HCT116 (cell line): ENCODE data around the gene DEFB115. TPM values are rescaled to one million over a fixed set of nuclear protein-coding genes. Genes with fewer than 3 reads are reported as not detected.
"Not testable (repeated sequence)": the region's sequence is repeated elsewhere in the genome, so short reads cannot be mapped to it uniquely, and the experiment has no call there.

Experiments
- ATAC-seq: fragments of 200-7000 bp; cut with Tn5 transposase; 2 replicates; pipeline ENCODE4 v1.9.1; 2020; ENCODE audit warnings: mild to moderate bottlenecking, moderate library complexity
- BruUV-seq: library from RNA; stranded (reverse); fragments of 400-500 nt; replicated peaks from 2 replicates; lab custom pipeline; 2021; lab: Mats Ljungman, UMichigan
- CTCF ChIA-PET: fragments of 300-600 bp; sonication (Branson Sonifier 250); formaldehyde crosslinking; loops from one replicate; lab custom pipeline; 2021; ENCODE audit warnings: antibody characterized with exemption; lab: Charles Lee
- POLR2A ChIA-PET: fragments of 300-600, 350-600 bp; sonication (Branson Sonifier 250); formaldehyde crosslinking; loops from one replicate; lab custom pipeline; 2021; ENCODE audit warnings: antibody characterized with exemption; lab: Charles Lee
- RAD21 ChIA-PET, 2 experiments: fragments of 300-600 bp; sonication (Branson Sonifier 250); formaldehyde crosslinking; loops; one replicate each; lab custom pipeline; 2023; ENCODE audit warnings: low total read pairs in 2 of 2; ENCODE audit not compliant: uncharacterized antibody in 2 of 2, unreplicated experiment in 2 of 2, low non-redundant PET in 1 of 2; lab: Charles Lee
- DNase-seq: peaks from one replicate; pipeline ENCODE4 v3.0.0-alpha.2; 2010; ENCODE audit warnings: low read depth, low spot score
- H2AFZ ChIP-seq: fragments of 200-600 bp; shearing (Covaris generic), sonication (generic); 2 replicates; pipeline ENCODE4 v1.6.1; 2017; ENCODE audit warnings: low read depth, mixed run types, mixed read lengths, antibody characterized with exemption, low read length; ENCODE audit not compliant: poor library complexity, severe bottlenecking
- H3K27ac ChIP-seq: 2 replicates; pipeline ENCODE4 v1.5.1; 2012; ENCODE audit warnings: low read depth, low read length
- H3K27me3 ChIP-seq: fragments of 200-600 bp; sonication (generic); 2 replicates; pipeline ENCODE4 v1.6.1; 2016; ENCODE audit warnings: mixed run types, low read length, mixed read lengths; ENCODE audit not compliant: insufficient read depth
- H3K36me3 ChIP-seq, 2 experiments: fragments of 200-500 bp in 1 of 2; fragments of 200-600 bp in 1 of 2; sonication (Bioruptor generic) in 1 of 2; sonication (generic) in 1 of 2; 2 replicates each; pipeline versions ENCODE4 v1.5.1 to v1.6.1; 2014 to 2016; ENCODE audit warnings: low read length in 2 of 2, inconsistent platforms in 1 of 2, mixed read lengths in 1 of 2, mixed run types in 1 of 2; ENCODE audit not compliant: insufficient read depth in 2 of 2, control insufficient read depth in 1 of 2
- H3K4me1 ChIP-seq, 2 experiments: fragments of 200-600 bp in 1 of 2; sonication (generic) in 1 of 2; 2 replicates each; pipeline versions ENCODE4 v1.5.1 to v1.6.1; 2012 to 2017; ENCODE audit warnings: low read length in 2 of 2, inconsistent platforms in 1 of 2, mild to moderate bottlenecking in 1 of 2, mixed read lengths in 1 of 2, mixed run types in 1 of 2, moderate library complexity in 1 of 2; ENCODE audit not compliant: insufficient read depth in 2 of 2, control insufficient read depth in 1 of 2
- H3K4me2 ChIP-seq: fragments of 200-600 bp; sonication (generic); 2 replicates; pipeline ENCODE4 v1.6.1; 2017; ENCODE audit warnings: mixed run types, low read length, mixed read lengths
- H3K4me3 ChIP-seq, 2 experiments: fragments of 200-600 bp in 1 of 2; sonication (generic) in 1 of 2; replicated peaks in 1 of 2; 2 replicates each; pipeline ENCODE4 v1.5.1; 2011 to 2016; ENCODE audit warnings: low read length in 2 of 2, control low read depth in 1 of 2, low read depth in 1 of 2, mild to moderate bottlenecking in 1 of 2, mixed read lengths in 1 of 2, mixed run types in 1 of 2
- H3K79me2 ChIP-seq: fragments of 200-600 bp; sonication (generic); 2 replicates; pipeline ENCODE4 v1.6.1; 2017; ENCODE audit warnings: mild to moderate bottlenecking, mixed run types, low read length, moderate library complexity, mixed read lengths; ENCODE audit not compliant: insufficient read depth
- H3K9ac ChIP-seq: fragments of 200-600 bp; sonication (generic); 2 replicates; pipeline ENCODE4 v1.6.1; 2016; ENCODE audit warnings: low read length, mixed read lengths
- H3K9me2 ChIP-seq: fragments of 200-600 bp; sonication (generic), shearing (Covaris generic); 2 replicates; pipeline ENCODE4 v1.6.1; 2017; ENCODE audit warnings: mixed run types, mild to moderate bottlenecking, moderate library complexity; ENCODE audit not compliant: insufficient read depth
- H3K9me3 ChIP-seq, 2 experiments: fragments of 200-500 bp in 1 of 2; fragments of 200-600 bp in 1 of 2; sonication (Bioruptor generic) in 1 of 2; sonication (generic) in 1 of 2; 2 replicates each; pipeline ENCODE4 v1.6.1; 2014 to 2017; ENCODE audit warnings: low read length in 2 of 2, mixed read lengths in 2 of 2, inconsistent platforms in 1 of 2, low read depth in 1 of 2, mild to moderate bottlenecking in 1 of 2, mixed run types in 1 of 2, moderate library complexity in 1 of 2; ENCODE audit not compliant: control insufficient read depth in 1 of 2, insufficient read depth in 1 of 2
- H4K20me1 ChIP-seq: fragments of 200-600 bp; sonication (generic), shearing (Covaris generic); 2 replicates; pipeline ENCODE4 v1.6.1; 2017; ENCODE audit warnings: mixed run types, mild to moderate bottlenecking, moderate library complexity; ENCODE audit not compliant: insufficient read depth
- CBX3 ChIP-seq: IDR thresholded peaks from 2 replicates; pipeline ENCODE4 v1.6.1; 2012; ENCODE audit warnings: low read depth
- EZH2 ChIP-seq: fragments of 200-600 bp; sonication (generic); IDR thresholded peaks from 2 replicates; pipeline ENCODE4 v1.6.1; 2017; ENCODE audit warnings: antibody characterized with exemption, mixed run types
- JUND ChIP-seq: IDR thresholded peaks from 2 replicates; pipeline ENCODE4 v1.6.1; 2012
- MAX ChIP-seq: IDR thresholded peaks from 2 replicates; pipeline ENCODE4 v1.6.1; 2012
- SRF ChIP-seq: IDR thresholded peaks from 2 replicates; pipeline ENCODE4 v1.6.1; 2012; ENCODE audit warnings: low read depth
- TCF7L2 ChIP-seq: IDR thresholded peaks from 2 replicates; pipeline ENCODE4 v1.7.0; 2011; ENCODE audit warnings: borderline replicate concordance, inconsistent platforms; ENCODE audit not compliant: insufficient read depth, insufficient read length; ENCODE audit errors: extremely low read depth
- ZNF274 ChIP-seq: fragments of 200-500 bp; sonication (Bioruptor generic); IDR thresholded peaks from 2 replicates; pipeline ENCODE4 v1.6.1; 2014; ENCODE audit warnings: mild to moderate bottlenecking, low read depth, low read length, inconsistent platforms
- intact Hi-C: fragments of 100-400 bp; cut with micrococcal nuclease; formaldehyde crosslinking; loops from 2 replicates; pipeline ENCODE4 v1.10.0; 2022
- total RNA-seq: library from RNA; stranded (reverse); gene quantifications from one replicate; pipeline ENCODE4 v1.2.1, GENCODE V29; 2021; ENCODE audit not compliant: unreplicated experiment

DEFB115 gene
- total RNA-seq, 1 experiment from 2014 or later, result not detected

GRCh38 chr20:31284964-31285363, 27.5 kb downstream of the DEFB115 start:
- BruUV-seq, H3K4me3 ChIP-seq, H3K4me1 ChIP-seq, ATAC-seq, intact Hi-C loops, DNase-seq, H3K4me2 ChIP-seq, H3K27ac ChIP-seq, H3K36me3 ChIP-seq, POLR2A ChIA-PET, H3K9ac ChIP-seq, H3K79me2 ChIP-seq, H2AFZ ChIP-seq, H3K9me3 ChIP-seq, RAD21 ChIA-PET, H3K9me2 ChIP-seq, H3K27me3 ChIP-seq, CTCF ChIA-PET, H4K20me1 ChIP-seq: not testable (repeated sequence)

GRCh38 chr20:31308535-31309162, 51.2 kb downstream of the DEFB115 start, which contains the start of gene DEFB116:
Gene DEFB116, minus strand, starts transcription at chr20:31308585. Its CDS starts 0 bp downstream, at chr20:31308585.
- Histone ChIP-seq H3K4me1 (no peaks in the 10 kb centered on the region), H3K4me3 (no peak within 1 kb of the TSS), H3K27ac (no peak within 1 kb of the TSS), H3K27me3 (no peaks in the 10 kb centered on the region), H3K9me3 (no peaks in the 10 kb centered on the region), H2AFZ (no peak within 1 kb of the TSS), H3K79me2 (no peaks in the 10 kb centered on the region), H3K36me3 (no peaks in the 10 kb centered on the region), H4K20me1 (no peaks in the 10 kb centered on the region), H3K4me2 (no peak within 1 kb of the TSS), H3K9me2 (no peaks in the 10 kb centered on the region), H3K9ac (no peak within 1 kb of the TSS)
- RAD21 ChIA-PET, result no interaction called here
- POLR2A ChIA-PET, result no interaction called here
- intact Hi-C loops, result no loop called here
- ATAC-seq, result no peak
- no TSS peak for BruUV-seq
- CTCF ChIA-PET, result no interaction called here
- no peak for TF ChIP-seq CBX3
- TF ChIP-seq EZH2, result no peak
- TF ChIP-seq MAX, result no peak
- TF ChIP-seq ZNF274, result no peak
- no peak for TF ChIP-seq SRF
- TF ChIP-seq JUND, result no peak
- TF ChIP-seq TCF7L2, result no peak
- DNase-seq, result no peak

Other genes starting within 250 kb of the DEFB115 start
- not detected for gene DEFB116, start 50.9 kb downstream of the DEFB115 start, total RNA-seq
- not detected for gene DEFB118, start 110.9 kb downstream of the DEFB115 start, total RNA-seq
- not detected for gene DEFB119, start 132.9 kb downstream of the DEFB115 start, total RNA-seq
- not detected for gene DEFB121, start 148.6 kb downstream of the DEFB115 start, total RNA-seq
- not detected for gene DEFB123, start 183.0 kb downstream of the DEFB115 start, total RNA-seq
- not detected for gene DEFB124, start 217.5 kb downstream of the DEFB115 start, total RNA-seq
- not detected for gene REM1, start 217.6 kb downstream of the DEFB115 start, total RNA-seq